GM23248 (cell line): ENCODE measurements around the gene LDLRAD4.

ENCODE experiments used
- EZH2 ChIP-seq: fragments of 200-600 bp; sonication (generic); IDR thresholded peaks from 2 replicates; pipeline ENCODE4 v1.6.1; 2018; ENCODE audit warnings: antibody characterized with exemption, mild to moderate bottlenecking; ENCODE audit not compliant: insufficient read depth, poor library complexity, severe bottlenecking
- EZH2phosphoT487 ChIP-seq: fragments of 200-600 bp; sonication (generic); IDR thresholded peaks from 2 replicates; pipeline ENCODE4 v1.6.1; 2018; ENCODE audit warnings: antibody characterized with exemption, moderate library complexity, mild to moderate bottlenecking, low read depth; ENCODE audit not compliant: insufficient read depth

GRCh38 chr18:13241083-13241892, 22.7 kb downstream of the LDLRAD4 start:
- no peak for TF ChIP-seq EZH2
- no peak for TF ChIP-seq EZH2phosphoT487
